ENCODE data around the gene KIF1B.

DNA sequence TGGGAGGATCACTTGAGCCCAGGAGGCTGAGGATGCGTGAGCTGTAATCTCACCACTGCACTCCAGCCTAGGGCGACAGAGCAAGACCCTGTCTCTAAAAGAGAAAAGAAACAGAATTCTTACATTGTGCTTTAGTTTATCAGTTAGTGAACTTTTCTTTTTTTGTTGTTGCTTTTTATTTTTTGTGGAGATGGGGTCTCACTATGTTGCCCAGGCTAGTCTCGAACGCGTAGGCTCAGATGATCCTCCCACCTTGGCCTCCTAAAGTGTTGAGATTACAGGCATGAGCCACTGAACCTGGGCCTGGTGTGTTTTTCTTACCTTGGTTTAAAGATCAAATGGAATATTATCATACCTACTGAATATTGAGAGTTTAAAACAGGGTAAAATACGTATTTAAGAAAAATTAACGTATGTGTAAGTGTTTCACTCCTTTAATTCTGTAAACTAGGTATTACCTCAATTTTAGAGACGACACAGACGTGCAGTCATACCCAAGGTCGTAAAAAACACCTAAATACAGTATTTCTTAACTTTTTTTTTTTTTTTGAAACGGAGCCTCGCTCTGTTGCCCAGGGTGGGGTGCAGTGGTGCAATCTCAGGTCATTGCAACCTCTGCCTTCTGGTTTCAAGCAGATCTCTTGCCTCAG, 39.6 kb downstream of the KIF1B start:
- TF ChIP-seq, protein P1, sequence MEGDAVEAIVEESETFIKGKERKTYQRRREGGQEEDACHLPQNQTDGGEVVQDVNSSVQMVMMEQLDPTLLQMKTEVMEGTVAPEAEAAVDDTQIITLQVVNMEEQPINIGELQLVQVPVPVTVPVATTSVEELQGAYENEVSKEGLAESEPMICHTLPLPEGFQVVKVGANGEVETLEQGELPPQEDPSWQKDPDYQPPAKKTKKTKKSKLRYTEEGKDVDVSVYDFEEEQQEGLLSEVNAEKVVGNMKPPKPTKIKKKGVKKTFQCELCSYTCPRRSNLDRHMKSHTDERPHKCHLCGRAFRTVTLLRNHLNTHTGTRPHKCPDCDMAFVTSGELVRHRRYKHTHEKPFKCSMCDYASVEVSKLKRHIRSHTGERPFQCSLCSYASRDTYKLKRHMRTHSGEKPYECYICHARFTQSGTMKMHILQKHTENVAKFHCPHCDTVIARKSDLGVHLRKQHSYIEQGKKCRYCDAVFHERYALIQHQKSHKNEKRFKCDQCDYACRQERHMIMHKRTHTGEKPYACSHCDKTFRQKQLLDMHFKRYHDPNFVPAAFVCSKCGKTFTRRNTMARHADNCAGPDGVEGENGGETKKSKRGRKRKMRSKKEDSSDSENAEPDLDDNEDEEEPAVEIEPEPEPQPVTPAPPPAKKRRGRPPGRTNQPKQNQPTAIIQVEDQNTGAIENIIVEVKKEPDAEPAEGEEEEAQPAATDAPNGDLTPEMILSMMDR (conservative IDR thresholded peaks at IDR 0.05; ENCODE audit: low read depth, low read length): no peak
- TF ChIP-seq EZH2 (IDR thresholded peaks at IDR 0.05; ENCODE audit: borderline replicate concordance, low read depth, low read length, poor library complexity, severe bottlenecking): no peak
